Activated CD4-positive, alpha-beta T cell treated with anti-CD3 and anti-CD28 coated beads, Interleukin-2, amount 10 ng/mL, durations not matched to agents 24 days and 14 days (primary cell): Measurements from ENCODE around the gene INTS4. TPM values are rescaled to one million over a fixed set of nuclear protein-coding genes. Genes with fewer than 3 reads are reported as not detected.
"Not testable (repeated sequence)": the region's sequence is repeated elsewhere in the genome, so short reads cannot be mapped to it uniquely, and the experiment has no call there.

Source experiments
- DNase-seq: peaks from one replicate; pipeline ENCODE4 v3.0.0; 2022
- H3K27ac Mint-ChIP-seq: one replicate; pipeline ENCODE4 v1.8.0; 2022; ENCODE audit warnings: mild to moderate bottlenecking, mixed read lengths
- H3K27me3 Mint-ChIP-seq: one replicate; pipeline ENCODE4 v1.8.0; 2022; ENCODE audit warnings: mixed read lengths
- H3K36me3 Mint-ChIP-seq: one replicate; pipeline ENCODE4 v1.8.0; 2022; ENCODE audit warnings: low read depth, mild to moderate bottlenecking, mixed read lengths
- H3K4me1 Mint-ChIP-seq: one replicate; pipeline ENCODE4 v1.8.0; 2021; ENCODE audit warnings: mixed read lengths
- H3K4me3 Mint-ChIP-seq: one replicate; pipeline ENCODE4 v1.8.0; 2022; ENCODE audit warnings: mild to moderate bottlenecking, moderate library complexity, mixed read lengths
- H3K9me3 Mint-ChIP-seq: one replicate; pipeline ENCODE4 v1.8.0; 2021; ENCODE audit warnings: mixed read lengths
- intact Hi-C: fragments of 100-400 bp; cut with micrococcal nuclease; formaldehyde crosslinking; loops from one replicate; pipeline ENCODE4 v1.15.1; 2023
- total RNA-seq: library from RNA; stranded (reverse); gene quantifications from 2 replicates; pipeline ENCODE4 v1.2.3, GENCODE V29; 2022

Gene INTS4
- total RNA-seq, 1 donor from 2014 or later, result 60.0 TPM

DNA sequence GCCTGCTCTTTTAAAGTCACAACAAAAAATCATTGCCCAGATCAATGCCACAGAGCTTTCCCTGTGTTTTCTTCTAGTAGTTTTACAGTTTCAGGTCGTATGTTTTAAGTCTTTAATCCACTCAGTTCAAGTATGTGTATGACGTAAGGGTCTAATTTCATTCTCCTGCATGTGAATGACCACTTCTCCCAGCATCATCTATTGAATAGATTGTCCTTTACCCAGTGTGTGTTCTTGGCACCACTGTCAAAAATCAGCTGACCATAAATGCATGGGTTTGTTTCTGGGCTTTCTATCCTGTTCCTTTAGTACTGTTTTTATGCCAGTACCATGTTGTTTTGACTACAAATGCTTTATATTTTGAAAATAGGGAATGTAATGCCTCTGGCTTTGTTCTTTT, 28.1 kb downstream of the INTS4 start:
- intact Hi-C loops, result no loop called here
- Mint-ChIP-seq H3K4me1 (no peaks in the 10 kb centered on the region), H3K27ac (no peak overlapping the region), H3K27me3 (no peaks in the 10 kb centered on the region), H3K4me3 (no peak overlapping the region), H3K9me3 (no peaks in the 10 kb centered on the region), H3K36me3 (peaks cover 5% of the 10 kb centered on the region)
- DNase-seq, result no peak

DNA sequence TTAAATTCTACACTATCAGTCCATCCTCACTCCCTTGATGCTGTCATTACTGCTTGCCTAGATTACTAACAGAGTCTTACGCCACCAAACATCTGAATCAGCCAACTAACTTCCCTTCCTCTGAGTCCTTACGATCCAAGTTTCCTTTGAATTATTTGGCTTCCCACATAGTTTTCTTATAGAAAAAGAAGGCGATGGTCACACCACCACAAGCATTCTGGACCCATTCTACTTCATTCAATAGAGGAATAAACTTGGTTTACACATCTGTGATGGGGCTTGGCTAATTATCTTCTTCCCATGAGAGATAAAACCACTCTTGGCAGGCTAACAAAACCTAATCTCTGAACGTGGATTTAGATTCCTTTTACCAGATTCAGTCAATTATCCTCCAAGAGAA, 35.0 kb downstream of the INTS4 start:
- DNase-seq, result no peak
- Mint-ChIP-seq H3K27me3 (no peaks in the 10 kb centered on the region), H3K9me3 (no peaks in the 10 kb centered on the region), H3K4me1 (no peaks in the 10 kb centered on the region), H3K27ac (no peak overlapping the region), H3K36me3 (peaks cover 27% of the 10 kb centered on the region), H3K4me3 (no peak overlapping the region)
- intact Hi-C loops, result no loop called here

DNA sequence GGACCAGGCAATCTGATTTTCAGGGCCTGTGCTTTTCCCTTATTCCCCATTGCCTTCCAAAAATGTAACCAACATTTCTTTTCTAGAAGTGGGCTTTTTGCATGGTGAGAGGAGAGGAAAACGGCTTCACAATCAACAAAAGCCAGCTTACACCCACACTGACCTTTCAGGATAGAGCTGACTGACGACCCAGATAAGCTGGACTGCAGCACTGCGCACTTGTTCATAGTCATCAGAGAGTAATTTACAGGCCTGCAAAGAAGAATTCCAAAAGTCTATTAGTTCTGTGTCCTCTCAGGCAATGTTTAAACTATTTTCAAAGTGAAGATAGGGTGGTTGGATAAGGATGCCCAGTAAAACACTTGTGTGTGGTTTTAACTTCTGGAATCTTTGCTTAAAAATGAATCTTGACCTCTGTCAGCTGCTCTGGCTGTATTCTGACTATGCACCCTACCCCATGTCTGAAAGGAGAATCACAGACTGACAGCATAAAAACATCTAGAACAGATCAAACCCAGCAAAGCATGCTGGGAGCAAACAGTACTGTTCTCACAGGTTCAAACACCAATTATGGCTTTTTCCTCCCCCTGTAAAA, 35.8 kb downstream of the INTS4 start:
- intact Hi-C loops, H3K27ac Mint-ChIP-seq, H3K4me1 Mint-ChIP-seq, H3K27me3 Mint-ChIP-seq, DNase-seq, H3K9me3 Mint-ChIP-seq, H3K4me3 Mint-ChIP-seq: not testable (repeated sequence)
- peaks cover 32% of the 10 kb centered on the region for H3K36me3 Mint-ChIP-seq

DNA sequence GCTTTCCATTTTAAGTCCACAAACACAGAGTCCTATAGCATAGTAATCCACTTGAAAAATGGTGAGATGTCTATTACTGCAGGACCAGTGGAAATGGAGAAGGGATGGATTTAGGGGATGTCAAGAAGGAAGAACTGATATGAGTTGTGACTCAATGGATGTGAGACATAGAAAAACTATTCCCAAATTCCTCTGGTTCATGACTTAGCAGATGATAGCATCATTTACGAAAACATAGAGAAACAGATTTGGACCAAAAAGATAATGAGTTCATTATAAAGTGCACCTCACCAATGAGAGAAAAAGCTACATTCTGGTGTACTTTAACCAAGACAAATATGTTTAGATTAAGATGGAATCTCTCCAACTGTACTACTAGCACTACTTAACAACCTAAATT, 51.2 kb downstream of the INTS4 start:
- H3K9me3 Mint-ChIP-seq, H3K27me3 Mint-ChIP-seq, H3K27ac Mint-ChIP-seq, H3K4me3 Mint-ChIP-seq, intact Hi-C loops, H3K4me1 Mint-ChIP-seq, DNase-seq: not testable (repeated sequence)
- H3K36me3 Mint-ChIP-seq, result peaks cover 21% of the 10 kb centered on the region

DNA sequence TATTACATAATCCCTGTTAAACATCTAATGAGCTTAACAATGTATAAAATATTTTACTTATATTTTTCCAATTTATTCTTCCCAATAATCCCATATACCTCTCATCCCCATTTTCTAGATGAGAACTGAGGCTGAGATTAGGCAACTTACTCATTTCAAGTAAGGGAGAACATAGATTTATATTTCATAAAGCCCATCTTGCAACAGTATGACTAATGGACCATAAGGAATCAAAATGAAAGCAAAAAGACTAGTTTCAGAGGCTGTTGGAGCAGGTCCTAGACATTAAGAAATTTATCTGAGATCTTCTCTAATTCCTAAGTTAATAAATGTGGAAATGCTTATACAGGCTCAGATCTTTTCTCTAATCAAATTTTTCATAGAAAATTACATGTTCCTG, 52.0 kb downstream of the INTS4 start:
- H3K27me3 Mint-ChIP-seq, DNase-seq, H3K4me3 Mint-ChIP-seq, intact Hi-C loops, H3K4me1 Mint-ChIP-seq, H3K27ac Mint-ChIP-seq, H3K9me3 Mint-ChIP-seq: not testable (repeated sequence)
- peaks cover 14% of the 10 kb centered on the region for H3K36me3 Mint-ChIP-seq

DNA sequence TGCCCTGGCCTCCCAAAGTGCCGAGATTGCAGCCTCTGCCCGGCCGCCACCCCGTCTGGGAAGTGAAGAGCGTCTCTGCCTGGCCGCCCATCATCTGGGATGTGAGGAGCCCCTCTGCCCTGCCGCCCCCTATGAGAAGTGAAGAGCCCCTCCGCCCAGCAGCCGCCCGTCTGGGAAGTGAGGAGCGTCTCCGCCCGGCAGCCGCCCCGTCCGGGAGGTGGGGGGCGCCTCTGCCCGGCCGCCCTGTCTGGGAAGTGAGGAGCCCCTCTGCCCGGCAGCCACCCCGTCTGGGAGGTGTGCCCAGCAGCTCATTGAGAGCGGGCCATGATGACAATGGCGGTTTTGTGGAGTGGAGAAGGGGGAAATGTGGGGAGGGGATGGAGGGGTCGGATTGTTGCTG, 60.9 kb downstream of the INTS4 start:
- H3K27ac Mint-ChIP-seq, H3K4me3 Mint-ChIP-seq, H3K9me3 Mint-ChIP-seq, DNase-seq, H3K27me3 Mint-ChIP-seq, intact Hi-C loops: not testable (repeated sequence)
- Mint-ChIP-seq H3K36me3 (peaks cover 41% of the 10 kb centered on the region), H3K4me1 (peaks cover 12% of the 10 kb centered on the region)

DNA sequence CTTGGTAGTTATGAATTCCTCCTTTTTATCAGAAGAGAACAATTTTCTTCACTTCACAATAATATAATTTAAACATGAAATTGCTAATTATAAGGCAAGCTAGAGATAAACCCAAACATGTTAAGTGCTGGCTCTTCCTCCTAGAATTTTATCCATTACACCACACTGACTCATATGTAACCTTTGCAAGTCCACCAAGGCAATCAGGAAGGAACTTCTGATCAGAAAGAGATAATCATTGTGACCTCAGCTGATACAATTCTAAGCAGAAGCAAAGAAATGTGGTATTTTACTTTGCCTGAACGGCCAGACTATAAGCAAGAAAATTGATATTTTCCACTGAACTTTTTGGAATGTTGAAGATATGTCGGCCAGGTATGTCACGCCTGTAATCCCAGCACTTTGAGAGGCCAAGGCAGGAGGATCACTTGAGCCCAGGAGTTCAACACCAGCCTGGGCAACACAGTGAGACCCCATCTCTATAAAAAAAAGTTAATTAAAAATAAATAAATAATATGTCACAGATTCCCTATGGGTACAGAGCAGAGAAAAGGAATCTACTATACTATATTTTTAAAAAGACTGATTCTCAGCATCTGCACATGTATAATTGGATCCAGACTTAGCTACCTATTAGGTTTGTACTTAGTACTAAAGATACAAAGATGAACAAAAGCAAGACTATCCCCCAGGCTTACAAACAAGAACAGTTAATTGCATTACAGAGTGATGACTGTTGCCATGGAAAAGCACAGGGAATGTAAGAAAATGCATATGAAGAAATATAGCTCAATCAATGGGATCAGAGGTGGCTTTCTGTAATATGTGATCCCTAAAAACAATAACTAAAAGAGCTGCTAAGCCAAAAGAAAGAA, 63.9 kb downstream of the INTS4 start:
- H3K27ac Mint-ChIP-seq, H3K27me3 Mint-ChIP-seq, H3K9me3 Mint-ChIP-seq, intact Hi-C loops, DNase-seq, H3K4me3 Mint-ChIP-seq: not testable (repeated sequence)
- peaks cover 12% of the 10 kb centered on the region for H3K4me1 Mint-ChIP-seq
- H3K36me3 Mint-ChIP-seq, result peaks cover 37% of the 10 kb centered on the region

DNA sequence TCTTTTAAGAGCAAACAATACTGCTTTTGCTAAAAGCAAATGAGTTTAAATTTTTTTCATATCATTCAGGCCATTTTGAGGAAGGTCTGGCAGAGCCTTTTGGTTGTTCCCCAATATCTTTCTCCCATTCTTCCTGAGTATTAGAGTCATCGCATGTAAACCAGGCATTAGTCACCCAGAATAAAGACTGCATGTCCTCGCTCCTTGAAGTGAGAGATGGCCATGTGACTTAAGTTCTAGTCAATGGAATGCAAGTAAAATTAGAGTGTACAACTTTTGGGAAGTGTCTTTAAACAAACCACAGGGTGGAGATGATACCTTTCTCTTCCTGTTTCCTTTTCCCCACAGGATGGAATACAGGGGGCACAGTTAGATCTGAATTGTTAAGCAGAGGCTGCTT, 76.8 kb downstream of the INTS4 start:
- H3K27me3 Mint-ChIP-seq, DNase-seq: not testable (repeated sequence)
- H3K36me3 Mint-ChIP-seq, result peaks cover 18% of the 10 kb centered on the region

DNA sequence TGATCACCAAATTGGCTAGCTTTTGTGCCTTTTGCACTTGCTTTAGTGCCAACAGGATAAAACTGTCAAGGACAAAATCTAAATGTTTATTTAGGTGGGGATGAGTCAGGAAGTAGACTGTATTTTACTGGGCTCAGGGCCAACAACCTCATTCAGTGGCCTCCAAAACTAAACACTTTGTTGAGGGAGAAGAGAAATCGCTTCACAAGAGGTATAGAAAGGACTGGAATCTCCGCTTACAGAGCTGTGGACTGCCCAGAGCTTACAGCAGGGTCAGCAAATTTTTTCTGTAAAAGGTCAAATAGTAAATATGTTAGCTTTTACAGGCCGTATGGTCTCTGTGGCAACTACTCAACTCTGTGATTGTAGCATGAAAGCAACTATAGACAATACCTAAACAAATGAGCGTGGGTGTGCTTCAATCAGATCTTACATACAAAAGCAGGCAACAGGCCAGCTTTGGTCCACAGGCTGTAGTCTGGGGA, 80.1 kb downstream of the INTS4 start:
- DNase-seq, intact Hi-C loops, H3K27ac Mint-ChIP-seq, H3K9me3 Mint-ChIP-seq, H3K27me3 Mint-ChIP-seq, H3K4me3 Mint-ChIP-seq, H3K4me1 Mint-ChIP-seq: not testable (repeated sequence)
- H3K36me3 Mint-ChIP-seq, result peaks cover 19% of the 10 kb centered on the region

More for the DNA sequence above, 76.8 kb downstream of the INTS4 start:
- H3K27ac Mint-ChIP-seq, intact Hi-C loops, H3K4me3 Mint-ChIP-seq, H3K4me1 Mint-ChIP-seq, H3K9me3 Mint-ChIP-seq: not testable (repeated sequence)

DNA sequence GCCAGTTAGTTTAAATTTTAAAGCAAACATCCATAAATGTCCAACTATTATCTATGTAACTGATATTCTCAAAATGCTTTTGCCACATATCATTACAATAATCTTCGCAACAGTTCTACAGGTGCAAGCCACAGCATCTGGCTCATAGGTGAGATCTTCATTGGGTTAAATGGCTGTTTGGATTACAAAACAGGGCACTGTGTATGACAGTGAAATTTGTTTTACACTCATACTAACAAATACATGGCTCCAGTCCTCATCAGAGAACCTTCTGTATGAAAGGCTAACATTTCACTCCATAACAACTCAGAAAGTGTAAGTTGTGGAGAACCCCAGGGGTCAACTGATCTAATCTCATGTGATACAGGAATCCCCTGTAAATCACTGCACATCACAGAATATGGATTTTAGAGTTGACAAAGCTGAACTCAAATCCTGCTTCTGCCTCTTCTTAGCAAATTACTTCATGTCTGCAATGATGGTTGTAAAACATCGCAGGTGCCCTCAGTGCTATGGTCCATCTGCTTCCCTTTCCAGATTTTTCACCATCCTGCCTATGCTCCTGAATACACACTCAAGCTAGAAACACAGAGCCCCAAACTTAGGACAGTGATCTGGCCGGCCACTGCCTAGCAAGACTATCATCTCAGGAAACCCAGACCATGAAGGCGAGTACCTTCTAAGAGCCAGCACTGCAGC, 80.7 kb downstream of the INTS4 start:
- peaks cover 19% of the 10 kb centered on the region for H3K36me3 Mint-ChIP-seq
- intact Hi-C loops, H3K4me3 Mint-ChIP-seq, H3K4me1 Mint-ChIP-seq, DNase-seq, H3K27me3 Mint-ChIP-seq, H3K27ac Mint-ChIP-seq, H3K9me3 Mint-ChIP-seq: not testable (repeated sequence)

DNA sequence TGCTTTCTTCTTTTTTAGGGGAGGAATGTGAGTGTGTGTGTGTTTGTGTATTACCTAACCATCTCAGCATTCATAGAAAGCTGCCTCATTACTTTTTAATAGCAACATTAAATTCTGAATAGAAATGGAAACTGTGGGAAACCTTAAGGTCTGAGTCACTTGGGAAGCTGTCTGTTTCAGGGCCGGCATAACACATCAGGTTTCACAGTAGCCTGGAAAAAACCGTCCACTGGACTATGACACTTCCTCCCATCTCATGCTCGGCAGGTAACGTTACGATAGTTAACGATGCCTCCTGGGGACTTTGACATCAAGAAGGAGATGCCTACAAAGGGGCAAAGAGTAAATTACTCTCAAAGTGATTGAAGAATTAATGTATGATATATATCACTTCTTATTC, 83.6 kb downstream of the INTS4 start:
- H3K4me3 Mint-ChIP-seq, H3K9me3 Mint-ChIP-seq, intact Hi-C loops, DNase-seq, H3K27me3 Mint-ChIP-seq, H3K27ac Mint-ChIP-seq, H3K4me1 Mint-ChIP-seq: not testable (repeated sequence)
- H3K36me3 Mint-ChIP-seq, result peaks cover 24% of the 10 kb centered on the region

DNA sequence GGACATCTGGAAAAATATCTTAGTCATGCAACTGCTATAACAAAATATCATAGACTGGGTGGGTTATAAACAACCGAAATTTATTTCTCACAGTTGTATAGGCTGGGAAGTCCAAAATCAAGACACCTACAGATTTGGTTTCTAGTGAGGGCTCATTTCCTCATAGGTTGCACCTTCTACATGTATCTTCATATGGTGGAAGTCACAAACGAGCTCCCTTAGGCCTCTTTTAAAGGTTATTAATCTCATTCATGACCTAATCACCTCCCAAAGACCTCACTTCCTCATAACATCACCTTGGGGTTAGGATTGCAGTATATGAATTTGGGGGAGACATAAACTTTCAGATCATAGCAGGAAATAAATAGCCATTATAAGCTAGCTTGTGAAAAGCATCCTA, 85.2 kb downstream of the INTS4 start:
- H3K4me3 Mint-ChIP-seq, result no peak overlapping the region
- intact Hi-C loops, result no loop called here
- no peaks in the 10 kb centered on the region for H3K9me3 Mint-ChIP-seq

DNA sequence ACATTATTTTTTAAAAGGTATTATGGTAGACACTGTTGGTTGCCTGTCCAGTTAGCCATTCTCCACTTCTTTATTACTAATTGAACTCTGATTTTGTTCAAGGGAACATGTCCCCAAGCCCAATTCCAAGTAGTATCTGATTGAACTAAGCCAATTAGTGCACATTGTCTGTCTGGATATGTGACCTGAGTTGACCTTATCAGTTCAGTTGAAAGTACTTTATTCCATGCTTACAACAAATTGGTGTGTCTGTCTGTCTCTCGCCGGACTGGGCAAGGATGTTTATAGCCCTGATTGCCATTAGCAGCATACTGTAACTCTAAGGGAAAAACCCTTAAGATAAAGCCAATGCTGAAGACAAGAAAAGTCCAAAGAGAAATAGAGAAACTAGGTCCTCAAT, 85.6 kb downstream of the INTS4 start:
- DNase-seq, result no peak
- peaks cover 23% of the 10 kb centered on the region for H3K36me3 Mint-ChIP-seq
- no peaks in the 10 kb centered on the region for H3K27me3 Mint-ChIP-seq
- H3K4me1 Mint-ChIP-seq, result no peaks in the 10 kb centered on the region
- no peaks in the 10 kb centered on the region for H3K9me3 Mint-ChIP-seq
- intact Hi-C loops, result no loop called here
- H3K4me3 Mint-ChIP-seq, result no peak overlapping the region
- H3K27ac Mint-ChIP-seq, result no peak overlapping the region

More for the DNA sequence above, 85.2 kb downstream of the INTS4 start:
- no peak overlapping the region for H3K27ac Mint-ChIP-seq
- H3K4me1 Mint-ChIP-seq, result no peaks in the 10 kb centered on the region
- peaks cover 21% of the 10 kb centered on the region for H3K36me3 Mint-ChIP-seq
- no peaks in the 10 kb centered on the region for H3K27me3 Mint-ChIP-seq
- no peak for DNase-seq

DNA sequence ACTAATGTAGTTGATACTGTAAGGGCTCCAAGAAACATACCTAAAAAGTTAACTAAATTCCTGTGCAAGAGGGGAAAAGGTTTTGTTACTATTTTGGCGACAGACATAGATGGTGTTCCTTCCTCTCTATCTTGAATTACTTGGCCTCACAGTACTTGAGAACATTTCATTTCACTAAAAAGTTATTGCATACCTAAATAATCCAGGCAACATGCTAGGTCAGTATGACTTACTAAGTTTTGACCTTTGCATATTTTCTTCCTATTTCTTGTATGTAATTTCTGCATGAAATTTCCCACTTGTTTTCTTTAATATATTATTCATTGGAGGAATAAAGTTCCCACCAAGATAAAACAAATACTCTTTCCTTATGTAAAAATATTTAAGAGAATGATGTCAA, 99.5 kb downstream of the INTS4 start:
- H3K4me1 Mint-ChIP-seq, intact Hi-C loops, H3K9me3 Mint-ChIP-seq, H3K4me3 Mint-ChIP-seq, DNase-seq, H3K27me3 Mint-ChIP-seq, H3K27ac Mint-ChIP-seq: not testable (repeated sequence)
- peaks cover 26% of the 10 kb centered on the region for H3K36me3 Mint-ChIP-seq
